Peyer's patch (tissue), 4 donors: ENCODE data around the gene FOXE3.

Experiments
- CTCF ChIP-seq, 6 experiments: fragments of 450-650 bp in 4 of 6; fragments of 200-600 bp in 2 of 6; sonication (generic) in 1 of 6; IDR thresholded peaks; one replicate each; pipeline ENCODE4 v1.5.1; 2017 to 2019; ENCODE audit warnings: antibody characterized with exemption in 6 of 6, mild to moderate bottlenecking in 3 of 6, moderate library complexity in 1 of 6
- POLR2A ChIP-seq, 2 donors: fragments of 450-650 bp; IDR thresholded peaks; one replicate each; pipeline ENCODE4 v1.5.1; 2017; ENCODE audit warnings: antibody characterized with exemption in 2 of 2, mild to moderate bottlenecking in 2 of 2, moderate library complexity in 2 of 2

GRCh38 chr1:47395433-47395832, 20.7 kb upstream of the FOXE3 start:
- TF ChIP-seq CTCF (IDR thresholded peaks at IDR 0.05) (no peak), POLR2A (IDR thresholded peaks at IDR 0.05) (no peak)
